ENCODE results near the gene C6. TPM values are rescaled to one million over a fixed set of nuclear protein-coding genes. Genes with fewer than 3 reads are reported as not detected.
A peak's percentile ranks its signal among the peaks of the same experiment; 100 is the strongest.

The C6 gene
- total and polyA plus RNA-seq, 5 donors, result 71.2 to 322 (median 139) TPM

DNA sequence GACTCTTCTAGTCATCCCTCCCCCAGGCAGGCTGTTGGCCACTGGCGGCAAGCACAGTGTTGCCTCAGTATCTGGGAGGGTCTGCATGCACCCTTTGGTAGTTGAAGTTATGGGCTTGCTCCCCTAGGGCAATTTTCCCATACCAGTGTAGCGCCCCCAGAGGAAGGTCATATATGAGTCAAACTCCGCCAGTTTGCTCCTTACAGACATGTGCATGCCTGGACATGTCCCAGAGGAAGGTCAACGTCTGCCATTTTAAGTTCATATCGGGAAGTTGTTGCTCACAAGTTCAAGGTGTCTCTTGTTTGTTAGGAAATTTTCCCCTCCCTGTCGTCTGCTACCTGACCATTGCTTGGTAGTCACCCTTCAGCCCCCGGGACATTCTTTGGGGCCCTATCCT lies 90.9 kb downstream of the C6 start:
- ATAC-seq (no peak), DNase-seq (peak in 1 of 3 donors; percentile 19)
- Histone ChIP-seq H3K9me3 (ENCODE audit: control insufficient read depth, low read length) (no peaks in the 10 kb centered on the region), H3K4me1 (ENCODE audit: control insufficient read depth, insufficient read depth, low read length) (no peaks in the 10 kb centered on the region), H3K27ac (ENCODE audit: low read length) (no peak overlapping the region), H3K27me3 (ENCODE audit: control insufficient read depth, insufficient read depth) (no peaks in the 10 kb centered on the region), H3K4me3 (ENCODE audit: low read length) (no peak overlapping the region)
- intact Hi-C loops (cut with DNase I), result no loop called here
- 93% methylated on average over 7 of the region's 7 CpGs for WGBS

DNA sequence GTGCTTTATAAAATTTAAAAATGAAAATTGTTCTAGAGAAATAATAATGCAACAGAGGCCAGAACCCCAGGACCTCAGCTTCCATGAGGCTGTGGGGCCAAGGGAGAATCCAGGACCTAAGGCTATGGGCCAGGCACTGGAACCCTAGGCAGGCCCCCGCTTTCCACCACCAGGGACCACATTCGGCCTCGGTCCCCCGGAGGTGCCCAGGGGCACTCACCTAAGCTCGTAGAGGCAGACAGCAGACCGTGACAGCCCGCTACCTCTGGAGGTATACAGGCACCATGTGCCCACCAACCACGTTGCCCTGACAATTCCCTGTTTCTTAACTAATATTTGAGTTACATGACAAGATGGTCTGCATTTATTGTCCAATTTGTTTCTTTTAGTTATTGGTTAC lies 92.7 kb downstream of the C6 start:
- Histone ChIP-seq H3K27ac (ENCODE audit: low read length) (no peak overlapping the region), H3K9me3 (ENCODE audit: control insufficient read depth, low read length) (no peaks in the 10 kb centered on the region), H3K27me3 (ENCODE audit: control insufficient read depth, insufficient read depth) (no peaks in the 10 kb centered on the region), H3K4me1 (ENCODE audit: control insufficient read depth, insufficient read depth, low read length) (no peaks in the 10 kb centered on the region), H3K4me3 (ENCODE audit: low read length) (no peak overlapping the region)
- intact Hi-C loops (cut with DNase I), result no loop called here
- DNase-seq (peak in 1 of 3 donors; percentile 48), ATAC-seq (no peak)
- 96% methylated on average over 8 of the region's 8 CpGs for WGBS

DNA sequence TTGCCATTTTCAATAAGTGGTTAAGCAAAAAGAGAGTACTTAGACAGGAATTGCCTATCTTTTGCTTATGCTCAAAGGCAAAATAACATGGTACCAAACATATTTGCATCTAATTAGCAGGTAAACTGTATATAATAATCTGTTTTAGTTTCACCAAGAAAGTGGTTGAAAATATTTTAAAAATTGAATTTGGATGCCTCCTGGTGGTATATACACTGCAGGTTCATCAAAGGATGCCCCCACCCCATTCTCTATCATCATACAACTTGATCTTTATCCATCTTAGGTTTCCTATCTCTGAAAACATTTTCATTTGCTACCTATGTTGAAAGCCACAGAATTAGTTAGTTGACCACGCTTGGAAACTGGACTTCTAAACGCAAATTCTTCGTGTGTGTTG lies 95.2 kb downstream of the C6 start:
- Histone ChIP-seq H3K9me3 (ENCODE audit: control insufficient read depth, low read length) (no peaks in the 10 kb centered on the region), H3K27ac (ENCODE audit: low read length) (no peak overlapping the region), H3K27me3 (ENCODE audit: control insufficient read depth, insufficient read depth) (no peaks in the 10 kb centered on the region), H3K4me3 (ENCODE audit: low read length) (no peak overlapping the region), H3K4me1 (ENCODE audit: control insufficient read depth, insufficient read depth, low read length) (no peaks in the 10 kb centered on the region)
- no peak for ATAC-seq
- 93% methylated on average over 3 of the region's 3 CpGs for WGBS
- intact Hi-C loops (cut with DNase I), result loop anchor here in 1 of 4 donors (10.0 kb wide), 1 partner anchor 213 kb away; the partner anchor contains the start of gene C7
- no peak for DNase-seq

DNA sequence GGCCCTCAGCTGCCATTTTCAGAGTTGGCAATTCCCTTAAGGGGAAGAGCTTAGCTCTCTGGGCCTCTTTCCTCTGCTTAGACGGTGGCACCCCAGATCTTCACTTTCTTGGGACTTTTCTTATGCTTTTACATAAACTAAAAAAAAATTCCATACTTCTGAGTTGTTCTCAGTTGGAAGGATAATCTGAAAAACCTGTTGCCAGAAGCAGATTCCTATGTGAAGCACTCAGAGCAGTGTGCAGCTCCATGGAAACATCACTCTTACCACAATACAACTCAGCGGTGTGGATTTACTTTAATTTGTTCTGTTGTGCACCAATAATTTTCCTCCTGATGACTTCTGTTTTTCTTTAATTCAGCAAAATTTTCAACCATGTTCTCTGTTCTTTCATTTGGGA lies 98.1 kb downstream of the C6 start:
- DNase-seq (no peak), ATAC-seq (no peak)
- intact Hi-C loops (cut with DNase I), result loop anchor here in 1 of 4 donors (10.0 kb wide), 1 partner anchor 210 kb away; the partner anchor contains the start of gene C7
- WGBS, result 69% methylated on average over 2 of the region's 2 CpGs
- no peaks in the 10 kb centered on the region for H3K9me3 ChIP-seq (ENCODE audit: control insufficient read depth, low read length)
- no peak overlapping the region for H3K4me3 ChIP-seq (ENCODE audit: low read length)
- H3K27me3 ChIP-seq (ENCODE audit: control insufficient read depth, insufficient read depth), result no peaks in the 10 kb centered on the region
- H3K27ac ChIP-seq (ENCODE audit: low read length), result no peak overlapping the region
- no peaks in the 10 kb centered on the region for H3K4me1 ChIP-seq (ENCODE audit: control insufficient read depth, insufficient read depth, low read length)

DNA sequence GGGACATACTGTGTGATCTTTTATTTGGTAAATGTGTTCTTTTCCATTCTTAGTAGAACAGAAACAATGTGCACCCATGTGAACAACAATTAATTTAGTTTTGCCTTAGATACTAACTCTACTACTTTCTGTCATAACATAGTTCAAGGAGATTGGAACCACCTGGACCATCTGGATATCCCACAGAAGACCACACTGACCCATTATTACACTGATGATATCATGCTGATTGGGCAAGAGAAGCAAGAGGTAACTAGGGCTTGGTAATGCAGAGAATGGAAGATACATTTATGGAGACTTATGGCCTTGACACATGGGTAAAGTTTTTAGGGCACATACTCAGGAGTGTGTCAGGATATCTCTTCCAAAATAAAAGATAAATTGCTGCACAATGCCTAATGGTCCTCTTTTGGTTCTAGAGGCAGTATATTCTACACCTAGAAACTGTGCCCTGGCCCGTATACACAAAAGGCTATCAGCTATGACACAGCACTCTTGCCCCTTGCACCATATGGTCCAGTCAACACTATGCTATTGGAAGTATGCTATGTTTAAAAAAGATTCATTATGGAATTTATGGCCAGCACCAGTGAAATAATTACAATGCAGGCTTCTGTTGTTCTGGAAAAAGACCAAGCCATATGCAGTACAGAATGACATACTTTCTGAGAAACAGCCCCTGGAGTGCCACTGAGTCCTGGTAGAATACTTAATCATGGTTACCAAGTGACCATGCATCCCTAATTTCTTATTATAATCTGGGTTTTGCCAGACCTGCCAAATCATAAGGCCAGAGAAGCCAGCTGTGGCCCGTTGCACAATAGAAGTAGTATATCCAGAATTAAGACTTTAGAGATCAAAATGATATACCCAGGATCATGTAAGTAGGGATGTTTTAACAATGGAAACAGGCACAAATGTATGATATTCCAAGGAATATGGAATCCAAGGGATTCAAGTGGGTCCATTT lies 100.6 kb downstream of the C6 start:
- intact Hi-C loops (cut with DNase I), result loop anchor here in 1 of 4 donors (10.0 kb wide), 1 partner anchor 208 kb away; the partner anchor contains the start of gene C7
- H3K27ac ChIP-seq (ENCODE audit: low read length), result no peak overlapping the region
- no peak for DNase-seq
- no peak overlapping the region for H3K4me3 ChIP-seq (ENCODE audit: low read length)
- ATAC-seq, result no peak
- H3K9me3 ChIP-seq (ENCODE audit: control insufficient read depth, low read length), result no peaks in the 10 kb centered on the region
- H3K4me1 ChIP-seq (ENCODE audit: control insufficient read depth, insufficient read depth, low read length), result no peaks in the 10 kb centered on the region
- WGBS, result 82% methylated on average over 2 of the region's 2 CpGs
- no peaks in the 10 kb centered on the region for H3K27me3 ChIP-seq (ENCODE audit: control insufficient read depth, insufficient read depth)

DNA sequence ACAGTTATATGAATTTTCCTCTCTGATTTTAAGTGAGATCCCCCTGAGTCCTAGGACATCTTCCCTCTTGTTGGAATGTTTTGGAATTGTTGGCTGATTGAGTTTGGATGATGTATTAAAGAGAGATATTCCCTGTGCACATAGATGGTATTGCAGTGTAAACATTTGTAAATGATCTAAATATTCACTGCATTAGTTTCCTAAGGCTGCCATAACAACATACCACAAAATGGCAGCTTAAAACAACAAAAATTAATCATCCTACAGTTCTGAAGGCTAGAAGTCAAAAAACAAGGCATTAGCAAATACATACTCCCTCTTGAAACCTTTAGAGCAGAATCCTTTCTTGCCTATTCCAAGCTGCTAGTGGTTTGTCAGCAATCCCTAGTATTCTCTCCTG lies 104.1 kb downstream of the C6 start:
- H3K4me3 ChIP-seq (ENCODE audit: low read length), result no peak overlapping the region
- ATAC-seq (no peak), DNase-seq (no peak)
- intact Hi-C loops (cut with DNase I), result no loop called here
- no peaks in the 10 kb centered on the region for H3K4me1 ChIP-seq (ENCODE audit: control insufficient read depth, insufficient read depth, low read length)
- H3K9me3 ChIP-seq (ENCODE audit: control insufficient read depth, low read length), result no peaks in the 10 kb centered on the region
- H3K27ac ChIP-seq (ENCODE audit: low read length), result no peak overlapping the region
- H3K27me3 ChIP-seq (ENCODE audit: control insufficient read depth, insufficient read depth), result no peaks in the 10 kb centered on the region

DNA sequence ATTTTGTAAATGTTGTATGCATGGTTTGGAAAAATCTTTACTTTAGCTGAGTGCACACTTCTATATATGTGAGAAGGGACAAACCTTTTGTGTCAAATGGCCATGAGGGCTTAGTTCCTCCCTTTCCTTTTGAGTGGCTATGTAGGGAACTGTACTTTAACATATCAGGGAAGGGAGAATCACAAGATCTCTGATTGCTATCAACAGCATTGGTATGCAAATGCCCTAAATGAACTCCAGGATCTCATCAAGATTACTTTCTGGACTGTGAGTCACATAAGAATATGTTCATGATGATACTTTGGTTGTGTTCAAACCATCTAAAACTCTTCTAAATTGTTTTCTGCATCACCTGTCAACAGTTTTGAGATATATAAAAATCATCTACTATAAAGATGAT lies 111.0 kb downstream of the C6 start:
- H3K4me1 ChIP-seq (ENCODE audit: control insufficient read depth, insufficient read depth, low read length), result peaks cover 3% of the 10 kb centered on the region
- H3K27ac ChIP-seq (ENCODE audit: low read length), result no peak overlapping the region
- intact Hi-C loops (cut with DNase I), result no loop called here
- H3K9me3 ChIP-seq (ENCODE audit: control insufficient read depth, low read length), result no peaks in the 10 kb centered on the region
- no peaks in the 10 kb centered on the region for H3K27me3 ChIP-seq (ENCODE audit: control insufficient read depth, insufficient read depth)
- ATAC-seq (no peak), DNase-seq (no peak)
- H3K4me3 ChIP-seq (ENCODE audit: low read length), result no peak overlapping the region

DNA sequence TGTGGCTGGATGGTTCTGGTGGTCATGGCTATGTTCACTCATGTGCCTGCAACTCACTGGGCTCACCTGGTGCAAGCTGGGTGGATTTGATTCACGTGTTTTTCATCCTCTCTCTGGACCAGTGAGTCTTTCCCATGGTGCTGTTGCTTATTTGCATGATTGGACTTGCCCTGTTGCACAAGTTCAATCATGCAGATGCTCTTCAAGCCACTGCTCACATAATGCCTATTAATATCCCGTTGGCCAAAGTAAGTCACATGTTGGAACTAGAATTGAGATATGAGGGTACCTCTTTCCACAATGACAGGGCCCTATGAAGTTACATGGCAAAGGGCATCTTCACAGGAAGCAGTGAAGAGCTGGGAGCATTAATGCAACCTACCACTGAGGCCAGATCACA lies 115.7 kb downstream of the C6 start:
- DNase-seq (no peak), ATAC-seq (no peak)
- Histone ChIP-seq H3K27me3 (ENCODE audit: control insufficient read depth, insufficient read depth) (no peaks in the 10 kb centered on the region), H3K4me3 (ENCODE audit: low read length) (no peak overlapping the region), H3K27ac (ENCODE audit: low read length) (peak overlapping the region; percentile 13), H3K4me1 (ENCODE audit: control insufficient read depth, insufficient read depth, low read length) (peaks cover 5% of the 10 kb centered on the region), H3K9me3 (ENCODE audit: control insufficient read depth, low read length) (no peaks in the 10 kb centered on the region)
- intact Hi-C loops (cut with DNase I), result no loop called here
- 71% methylated on average over 2 of the region's 2 CpGs for WGBS

DNA sequence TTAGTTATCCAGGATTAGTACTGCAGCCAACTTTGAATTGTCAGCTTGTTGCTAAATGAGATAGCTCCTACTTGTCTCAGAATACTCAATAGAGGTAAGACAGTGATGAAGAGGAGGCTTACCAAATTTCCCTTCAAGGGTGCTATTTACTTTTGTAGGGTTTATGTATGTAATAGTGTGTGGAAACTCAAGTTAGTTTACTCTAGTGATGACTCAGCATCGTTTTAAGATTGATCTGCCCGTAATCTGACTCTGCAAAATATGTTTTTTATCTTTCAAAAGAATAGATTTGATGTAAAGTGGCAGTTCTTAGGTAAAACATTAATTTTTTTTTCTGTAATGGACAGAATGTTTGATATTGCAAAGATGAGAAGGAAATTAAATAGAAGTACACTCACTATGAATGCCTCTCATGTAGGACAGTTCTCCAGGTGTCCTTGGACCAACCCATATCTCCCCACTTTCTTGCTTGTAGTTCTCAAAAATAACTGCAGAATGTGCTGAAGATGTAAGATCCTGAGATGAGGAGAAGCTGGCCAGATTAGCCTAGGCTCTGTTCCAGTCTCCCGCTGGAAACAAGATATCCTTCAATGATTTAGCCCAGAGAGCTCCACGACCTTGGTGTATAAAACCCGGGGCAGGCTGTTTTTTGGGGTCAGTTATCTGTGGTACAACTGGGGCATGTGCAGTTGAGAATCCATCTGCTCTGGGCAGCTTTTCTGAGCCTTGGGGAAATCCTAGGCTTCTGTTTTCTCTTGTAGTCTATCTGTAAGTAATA lies 117.8 kb downstream of the C6 start:
- Histone ChIP-seq H3K9me3 (ENCODE audit: control insufficient read depth, low read length) (peaks cover 2% of the 10 kb centered on the region), H3K4me1 (ENCODE audit: control insufficient read depth, insufficient read depth, low read length) (peaks cover 5% of the 10 kb centered on the region), H3K27me3 (ENCODE audit: control insufficient read depth, insufficient read depth) (no peaks in the 10 kb centered on the region), H3K27ac (ENCODE audit: low read length) (peak overlapping the region; percentile 52), H3K4me3 (ENCODE audit: low read length) (no peak overlapping the region)
- intact Hi-C loops (cut with DNase I), result no loop called here
- peak; percentile 34 to 57 for ATAC-seq
- WGBS, result 57% methylated on average over 5 of the region's 5 CpGs
- DNase-seq, result no peak

DNA sequence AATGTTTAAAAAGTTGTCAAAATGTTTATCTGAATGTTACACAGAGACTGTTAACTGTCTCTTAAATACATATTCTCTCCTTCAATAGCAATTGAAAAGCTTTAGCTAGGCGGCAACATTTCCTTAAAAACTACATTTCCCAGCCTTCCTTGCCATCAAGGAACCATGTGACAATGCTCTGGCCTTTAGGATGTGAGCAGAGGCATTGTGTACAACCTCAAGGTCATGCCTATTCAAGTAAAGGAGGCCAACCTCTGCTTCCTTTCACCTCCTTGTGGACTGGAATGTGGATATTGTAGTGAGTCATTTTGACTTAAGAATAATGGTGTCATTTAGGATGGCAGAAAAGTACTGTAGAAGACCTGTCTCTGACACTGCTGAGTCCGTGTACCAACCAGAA lies 118.5 kb downstream of the C6 start:
- DNase-seq (no peak), ATAC-seq (peak; percentile 20 to 66)
- Histone ChIP-seq H3K4me3 (ENCODE audit: low read length) (no peak overlapping the region), H3K27me3 (ENCODE audit: control insufficient read depth, insufficient read depth) (no peaks in the 10 kb centered on the region), H3K9me3 (ENCODE audit: control insufficient read depth, low read length) (peaks cover 2% of the 10 kb centered on the region), H3K27ac (ENCODE audit: low read length) (peak overlapping the region; percentile 74), H3K4me1 (ENCODE audit: control insufficient read depth, insufficient read depth, low read length) (peaks cover 5% of the 10 kb centered on the region)
- intact Hi-C loops (cut with DNase I), result no loop called here
- WGBS, result 79% methylated on average over 2 of the region's 2 CpGs

DNA sequence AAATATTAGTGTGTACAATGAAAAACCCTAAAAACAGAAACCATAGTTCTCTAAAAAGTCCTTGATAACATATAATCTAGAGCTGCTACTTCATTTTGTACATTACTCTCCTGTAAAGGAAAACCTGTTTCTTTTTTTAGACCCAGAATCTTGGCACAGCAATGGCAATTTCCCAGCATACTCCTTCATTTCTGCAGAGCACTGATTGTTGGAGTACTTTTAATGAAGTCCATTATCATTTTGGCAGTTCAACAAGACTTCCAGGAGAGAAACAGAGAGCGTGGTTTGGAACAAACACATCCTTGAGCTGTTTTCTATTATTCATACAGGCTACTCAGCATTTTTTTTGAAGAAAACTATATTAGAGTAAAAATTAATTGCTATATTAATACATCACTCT lies 119.5 kb downstream of the C6 start:
- 16% methylated on average over 1 of the region's 1 CpG for WGBS
- Histone ChIP-seq H3K9me3 (ENCODE audit: control insufficient read depth, low read length) (peaks cover 2% of the 10 kb centered on the region), H3K27me3 (ENCODE audit: control insufficient read depth, insufficient read depth) (no peaks in the 10 kb centered on the region), H3K27ac (ENCODE audit: low read length) (no peak overlapping the region), H3K4me3 (ENCODE audit: low read length) (no peak overlapping the region), H3K4me1 (ENCODE audit: control insufficient read depth, insufficient read depth, low read length) (peaks cover 5% of the 10 kb centered on the region)
- no peak for DNase-seq
- peak; percentile 23 to 28 for ATAC-seq
- intact Hi-C loops (cut with DNase I), result no loop called here
